GM12878 (cell line): ENCODE results near the gene PSTPIP2.

ENCODE experiments used
- POLR2AphosphoS5 ChIP-seq: IDR thresholded peaks from 2 replicates; pipeline ENCODE4 v1.6.1; 2011; ENCODE audit warnings: mild to moderate bottlenecking, low read length, inconsistent platforms
- TF ChIP-seq, protein P1 (sequence below), 3 experiments: IDR thresholded peaks in 2 of 3; conservative IDR thresholded peaks in 1 of 3; 2 replicates each; pipeline ENCODE4 v1.5.1; 2011; ENCODE audit warnings: low read depth in 3 of 3, low read length in 3 of 3, mild to moderate bottlenecking in 3 of 3, control low read depth in 2 of 3, moderate library complexity in 2 of 3, inconsistent platforms in 1 of 3, mixed read lengths in 1 of 3; ENCODE audit not compliant: control insufficient read depth in 2 of 3, insufficient read depth in 1 of 3; ENCODE audit errors: extremely low read depth in 1 of 3

DNA sequence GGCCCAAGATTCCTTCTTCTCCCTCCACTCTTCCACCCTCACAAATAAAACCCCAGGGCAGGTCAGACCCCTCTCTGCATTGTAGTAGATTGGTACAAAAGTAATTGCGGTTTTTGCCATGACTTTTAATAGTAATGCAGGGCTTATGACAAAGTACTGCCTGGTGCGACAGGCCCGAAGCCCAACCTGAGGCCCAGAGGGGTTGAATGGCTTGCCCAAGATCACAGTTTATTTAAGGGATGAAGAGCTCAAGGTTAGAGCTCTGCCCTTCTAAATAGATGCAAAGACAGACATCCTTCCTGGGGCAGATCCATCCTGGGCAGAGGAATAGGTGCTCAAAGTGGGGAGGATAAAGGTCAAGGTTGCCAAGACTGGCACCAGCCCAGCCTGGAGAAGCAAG is 899 bp upstream of the PSTPIP2 start:
- TF ChIP-seq, protein P1, sequence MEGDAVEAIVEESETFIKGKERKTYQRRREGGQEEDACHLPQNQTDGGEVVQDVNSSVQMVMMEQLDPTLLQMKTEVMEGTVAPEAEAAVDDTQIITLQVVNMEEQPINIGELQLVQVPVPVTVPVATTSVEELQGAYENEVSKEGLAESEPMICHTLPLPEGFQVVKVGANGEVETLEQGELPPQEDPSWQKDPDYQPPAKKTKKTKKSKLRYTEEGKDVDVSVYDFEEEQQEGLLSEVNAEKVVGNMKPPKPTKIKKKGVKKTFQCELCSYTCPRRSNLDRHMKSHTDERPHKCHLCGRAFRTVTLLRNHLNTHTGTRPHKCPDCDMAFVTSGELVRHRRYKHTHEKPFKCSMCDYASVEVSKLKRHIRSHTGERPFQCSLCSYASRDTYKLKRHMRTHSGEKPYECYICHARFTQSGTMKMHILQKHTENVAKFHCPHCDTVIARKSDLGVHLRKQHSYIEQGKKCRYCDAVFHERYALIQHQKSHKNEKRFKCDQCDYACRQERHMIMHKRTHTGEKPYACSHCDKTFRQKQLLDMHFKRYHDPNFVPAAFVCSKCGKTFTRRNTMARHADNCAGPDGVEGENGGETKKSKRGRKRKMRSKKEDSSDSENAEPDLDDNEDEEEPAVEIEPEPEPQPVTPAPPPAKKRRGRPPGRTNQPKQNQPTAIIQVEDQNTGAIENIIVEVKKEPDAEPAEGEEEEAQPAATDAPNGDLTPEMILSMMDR (IDR thresholded peaks at IDR 0.05 in 2 of 3, conservative IDR thresholded peaks at IDR 0.05 in 1 of 3; ENCODE audit: control insufficient read depth in 2 of 3, extremely low read depth in 1 of 3, insufficient read depth in 1 of 3, low read depth in 3 of 3, low read length in 3 of 3), result no peak
- TF ChIP-seq POLR2AphosphoS5, result no peak
